ENCODE measurements around the gene SPRED2.

DNA sequence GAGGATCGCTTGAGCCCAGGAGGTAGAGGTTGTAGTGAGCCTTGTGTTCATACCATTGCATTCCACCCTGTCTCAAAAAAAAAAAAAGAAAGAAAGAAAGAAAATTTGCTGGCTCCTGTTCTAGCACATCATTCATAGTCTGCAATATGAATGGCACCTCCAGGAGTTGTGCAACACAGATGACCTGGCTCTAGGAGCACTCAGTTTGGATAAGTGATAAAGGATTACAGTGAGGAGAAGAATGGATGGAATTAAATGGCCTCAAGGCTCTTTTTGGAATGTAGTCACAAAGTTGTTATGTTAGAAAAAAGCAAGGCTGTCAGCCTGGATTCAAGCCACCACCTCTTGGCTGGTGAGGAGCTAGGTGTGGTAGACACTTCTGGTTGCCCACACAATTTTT lies 21.5 kb upstream of the SPRED2 start:
- TF ChIP-seq, protein P1, sequence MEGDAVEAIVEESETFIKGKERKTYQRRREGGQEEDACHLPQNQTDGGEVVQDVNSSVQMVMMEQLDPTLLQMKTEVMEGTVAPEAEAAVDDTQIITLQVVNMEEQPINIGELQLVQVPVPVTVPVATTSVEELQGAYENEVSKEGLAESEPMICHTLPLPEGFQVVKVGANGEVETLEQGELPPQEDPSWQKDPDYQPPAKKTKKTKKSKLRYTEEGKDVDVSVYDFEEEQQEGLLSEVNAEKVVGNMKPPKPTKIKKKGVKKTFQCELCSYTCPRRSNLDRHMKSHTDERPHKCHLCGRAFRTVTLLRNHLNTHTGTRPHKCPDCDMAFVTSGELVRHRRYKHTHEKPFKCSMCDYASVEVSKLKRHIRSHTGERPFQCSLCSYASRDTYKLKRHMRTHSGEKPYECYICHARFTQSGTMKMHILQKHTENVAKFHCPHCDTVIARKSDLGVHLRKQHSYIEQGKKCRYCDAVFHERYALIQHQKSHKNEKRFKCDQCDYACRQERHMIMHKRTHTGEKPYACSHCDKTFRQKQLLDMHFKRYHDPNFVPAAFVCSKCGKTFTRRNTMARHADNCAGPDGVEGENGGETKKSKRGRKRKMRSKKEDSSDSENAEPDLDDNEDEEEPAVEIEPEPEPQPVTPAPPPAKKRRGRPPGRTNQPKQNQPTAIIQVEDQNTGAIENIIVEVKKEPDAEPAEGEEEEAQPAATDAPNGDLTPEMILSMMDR (IDR thresholded peaks at IDR 0.05; ENCODE audit: low read depth, low read length, missing input control) = no peak
- no peak for TF ChIP-seq TAF1 (conservative IDR thresholded peaks at IDR 0.05)
- TF ChIP-seq, protein P2, sequence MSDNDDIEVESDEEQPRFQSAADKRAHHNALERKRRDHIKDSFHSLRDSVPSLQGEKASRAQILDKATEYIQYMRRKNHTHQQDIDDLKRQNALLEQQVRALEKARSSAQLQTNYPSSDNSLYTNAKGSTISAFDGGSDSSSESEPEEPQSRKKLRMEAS (IDR thresholded peaks at IDR 0.05) = no peak
- TF ChIP-seq RXRA (IDR thresholded peaks at IDR 0.05) = no peak
- TF ChIP-seq FOXA1 (IDR thresholded peaks at IDR 0.05) = no peak
